Neural progenitor cell (in vitro differentiated cells): ENCODE results near the gene ZCCHC8. TPM values are rescaled to one million over a fixed set of nuclear protein-coding genes. Genes with fewer than 3 reads are reported as not detected.

Source experiments
- DNase-seq: peaks from one replicate; pipeline ENCODE4 v3.0.0-alpha.2; 2016; ENCODE audit warnings: low spot score
- H2AFZ ChIP-seq: fragments of 200-600 bp; sonication (generic); replicated peaks from 2 replicates; pipeline ENCODE4 v1.6.1; 2016; ENCODE audit warnings: antibody characterized with exemption
- H3F3A ChIP-seq: fragments of 200-600 bp; sonication (generic); 2 replicates; pipeline ENCODE4 v1.6.1; 2016; ENCODE audit warnings: antibody characterized with exemption, low read depth
- H3K27ac ChIP-seq: fragments of 200-600 bp; sonication (generic); 2 replicates; pipeline ENCODE4 v1.5.1; 2016; ENCODE audit warnings: mild to moderate bottlenecking
- H3K27me3 ChIP-seq: fragments of 200-600 bp; sonication (generic); 2 replicates; pipeline ENCODE4 v1.6.1; 2016; ENCODE audit warnings: mild to moderate bottlenecking, moderate library complexity
- H3K36me3 ChIP-seq: fragments of 200-600 bp; sonication (generic); 2 replicates; pipeline ENCODE4 v1.5.1; 2016
- H3K4me1 ChIP-seq: fragments of 200-600 bp; sonication (generic); 2 replicates; pipeline ENCODE4 v1.6.1; 2016; ENCODE audit warnings: mixed run types
- H3K4me2 ChIP-seq: fragments of 200-600 bp; sonication (generic); 2 replicates; pipeline ENCODE4 v1.6.1; 2016
- H3K4me3 ChIP-seq: fragments of 200-600 bp; sonication (generic); 2 replicates; pipeline ENCODE4 v1.5.1; 2016
- H3K79me2 ChIP-seq: fragments of 200-600 bp; sonication (generic); 2 replicates; pipeline ENCODE4 v1.6.1; 2016; ENCODE audit warnings: low read depth
- H3K9ac ChIP-seq: fragments of 200-600 bp; sonication (generic); 2 replicates; pipeline ENCODE4 v1.6.1; 2016
- H3K9me3 ChIP-seq: fragments of 200-600 bp; sonication (generic); 2 replicates; pipeline ENCODE4 v1.5.1; 2016; ENCODE audit warnings: low read depth
- H4K20me1 ChIP-seq: fragments of 200-600 bp; sonication (generic); 2 replicates; pipeline ENCODE4 v1.6.1; 2016; ENCODE audit warnings: low read depth
- H3K27ac Mint-ChIP-seq: 3 replicates; pipeline ENCODE4 v1.8.0; 2021; ENCODE audit warnings: mixed read lengths
- H3K27me3 Mint-ChIP-seq: 2 replicates; pipeline ENCODE4 v1.8.0; 2022; ENCODE audit warnings: low read depth, mild to moderate bottlenecking, inconsistent platforms, moderate library complexity, mixed read lengths; ENCODE audit not compliant: insufficient read depth
- H3K36me3 Mint-ChIP-seq: 3 replicates; pipeline ENCODE4 v1.8.0; 2021; ENCODE audit warnings: mixed read lengths
- H3K4me1 Mint-ChIP-seq: 3 replicates; pipeline ENCODE4 v1.8.0; 2021; ENCODE audit warnings: mixed read lengths
- H3K4me3 Mint-ChIP-seq: 3 replicates; pipeline ENCODE4 v1.8.0; 2021; ENCODE audit warnings: mild to moderate bottlenecking, moderate library complexity, mixed read lengths
- H3K9me3 Mint-ChIP-seq: 3 replicates; pipeline ENCODE4 v1.8.0; 2020; ENCODE audit warnings: mixed read lengths
- EZH2 ChIP-seq: fragments of 200-600 bp; sonication (generic); IDR thresholded peaks from 2 replicates; pipeline ENCODE4 v1.6.1; 2017; ENCODE audit warnings: antibody characterized with exemption, mild to moderate bottlenecking, moderate library complexity
- EZH2phosphoT487 ChIP-seq: fragments of 200-600 bp; sonication (generic); IDR thresholded peaks from 2 replicates; pipeline ENCODE4 v1.6.1; 2017; ENCODE audit warnings: antibody characterized with exemption
- total RNA-seq: library from RNA; depleted of rRNA; stranded (reverse); fragments of >200 nt; gene quantifications from 2 replicates; pipeline ENCODE4 v1.2.3, GENCODE V29; 2015; ENCODE audit warnings: low replicate concordance
- TF ChIP-seq, protein P1 (sequence below): fragments of 200-600 bp; sonication (generic); IDR thresholded peaks from 2 replicates; pipeline ENCODE4 v1.5.1; 2017; ENCODE audit warnings: antibody characterized with exemption, mild to moderate bottlenecking

The ZCCHC8 gene
- total RNA-seq, 1 donor from 2014 or later = 49.1 TPM

DNA sequence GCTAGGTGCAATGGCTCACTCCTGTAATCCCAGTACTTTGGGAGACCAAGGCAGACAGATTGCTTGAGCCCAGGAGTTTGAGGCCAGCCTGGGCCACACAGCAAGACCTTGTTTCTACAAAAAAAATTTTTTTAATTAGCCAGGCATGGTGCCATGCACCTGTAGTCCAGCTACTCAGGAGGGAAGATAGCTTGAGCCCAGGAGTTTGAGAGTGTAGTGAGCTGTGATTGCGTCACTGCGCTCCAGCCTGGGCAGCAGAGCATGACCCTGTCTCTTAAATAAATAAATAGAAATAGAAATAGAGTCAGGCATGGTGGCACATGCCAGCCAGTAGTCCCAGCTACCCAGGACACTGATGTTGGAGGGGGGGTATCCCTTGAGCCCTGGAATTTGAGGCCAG is 41.5 kb downstream of the ZCCHC8 start:
- H3K4me3 Mint-ChIP-seq = no peak overlapping the region

DNA sequence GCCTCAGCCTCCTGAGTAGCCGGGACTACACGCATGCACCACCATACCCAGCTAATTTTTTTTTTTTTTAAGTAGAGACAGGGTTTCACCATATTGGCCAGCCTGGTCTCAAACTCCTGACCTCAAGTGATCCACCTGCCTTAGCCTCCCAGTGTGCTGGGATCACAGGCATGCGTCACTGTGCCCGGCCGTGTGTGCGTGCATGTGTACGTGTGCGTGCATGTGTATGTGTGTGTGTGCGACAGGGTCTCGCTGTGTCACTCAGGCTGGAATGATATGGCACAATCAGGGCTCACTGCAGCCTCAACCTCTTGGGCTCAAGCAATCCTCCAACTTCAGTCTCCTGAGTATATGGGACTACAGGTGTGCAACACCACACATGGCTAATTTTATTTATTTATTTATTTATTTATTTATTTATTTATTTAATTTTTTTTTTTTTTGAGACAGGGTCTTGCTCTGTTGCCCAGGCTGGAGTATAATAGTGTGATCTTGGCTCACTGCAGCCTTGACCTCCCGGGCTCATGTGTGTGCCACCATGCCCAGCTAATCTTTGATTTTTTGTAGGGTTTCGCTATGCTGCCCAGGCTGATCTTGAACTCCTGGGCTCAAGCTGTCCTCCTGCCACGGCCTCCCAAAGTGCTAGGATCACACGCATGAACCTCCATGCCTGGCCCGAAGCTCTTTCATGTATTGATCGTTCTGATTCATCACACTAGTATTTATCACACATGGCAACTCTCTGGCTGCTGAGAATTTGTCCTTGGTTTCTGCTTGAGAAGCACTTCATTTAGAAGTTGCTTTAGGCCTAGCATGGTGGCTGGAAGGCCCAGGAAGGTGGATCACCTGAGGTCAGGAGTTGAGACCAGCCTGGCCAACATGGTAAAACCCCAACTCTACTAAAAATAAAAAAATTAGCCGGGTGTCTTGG is 42.4 kb downstream of the ZCCHC8 start:
- Histone ChIP-seq H4K20me1 (no peaks in the 10 kb centered on the region), H2AFZ (no peak overlapping the region), H3K79me2 (no peaks in the 10 kb centered on the region), H3K9ac (no peak overlapping the region), H3K4me3 (no peak overlapping the region), H3K27ac (no peak overlapping the region), H3K4me1 (peaks cover 6% of the 10 kb centered on the region), H3F3A (peaks cover 3% of the 10 kb centered on the region), H3K9me3 (no peaks in the 10 kb centered on the region), H3K4me2 (no peak overlapping the region), H3K36me3 (no peaks in the 10 kb centered on the region), H3K27me3 (no peaks in the 10 kb centered on the region)
- Mint-ChIP-seq H3K27me3 (no peaks in the 10 kb centered on the region), H3K4me1 (peaks cover 13% of the 10 kb centered on the region), H3K4me3 (no peak overlapping the region), H3K9me3 (no peaks in the 10 kb centered on the region), H3K27ac (no peak overlapping the region), H3K36me3 (no peaks in the 10 kb centered on the region)
- no peak for DNase-seq
- TF ChIP-seq, protein P1, sequence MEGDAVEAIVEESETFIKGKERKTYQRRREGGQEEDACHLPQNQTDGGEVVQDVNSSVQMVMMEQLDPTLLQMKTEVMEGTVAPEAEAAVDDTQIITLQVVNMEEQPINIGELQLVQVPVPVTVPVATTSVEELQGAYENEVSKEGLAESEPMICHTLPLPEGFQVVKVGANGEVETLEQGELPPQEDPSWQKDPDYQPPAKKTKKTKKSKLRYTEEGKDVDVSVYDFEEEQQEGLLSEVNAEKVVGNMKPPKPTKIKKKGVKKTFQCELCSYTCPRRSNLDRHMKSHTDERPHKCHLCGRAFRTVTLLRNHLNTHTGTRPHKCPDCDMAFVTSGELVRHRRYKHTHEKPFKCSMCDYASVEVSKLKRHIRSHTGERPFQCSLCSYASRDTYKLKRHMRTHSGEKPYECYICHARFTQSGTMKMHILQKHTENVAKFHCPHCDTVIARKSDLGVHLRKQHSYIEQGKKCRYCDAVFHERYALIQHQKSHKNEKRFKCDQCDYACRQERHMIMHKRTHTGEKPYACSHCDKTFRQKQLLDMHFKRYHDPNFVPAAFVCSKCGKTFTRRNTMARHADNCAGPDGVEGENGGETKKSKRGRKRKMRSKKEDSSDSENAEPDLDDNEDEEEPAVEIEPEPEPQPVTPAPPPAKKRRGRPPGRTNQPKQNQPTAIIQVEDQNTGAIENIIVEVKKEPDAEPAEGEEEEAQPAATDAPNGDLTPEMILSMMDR = no peak
- TF ChIP-seq EZH2 = no peak
- no peak for TF ChIP-seq EZH2phosphoT487

More for the DNA sequence above, 41.5 kb downstream of the ZCCHC8 start:
- DNase-seq = no peak
- H3K36me3 ChIP-seq = no peaks in the 10 kb centered on the region
- no peaks in the 10 kb centered on the region for H3K9me3 Mint-ChIP-seq
- no peak overlapping the region for H3K4me2 ChIP-seq
- no peaks in the 10 kb centered on the region for H3K9me3 ChIP-seq
- H3K4me1 Mint-ChIP-seq = peaks cover 7% of the 10 kb centered on the region
- TF ChIP-seq EZH2 (no peak), EZH2phosphoT487 (no peak)
- TF ChIP-seq, protein P1 = no peak
- H3K27ac ChIP-seq = no peak overlapping the region
- H3F3A ChIP-seq = peaks cover 3% of the 10 kb centered on the region
- no peaks in the 10 kb centered on the region for H3K79me2 ChIP-seq
- H3K27ac Mint-ChIP-seq = no peak overlapping the region
- H3K4me1 ChIP-seq = peaks cover 6% of the 10 kb centered on the region
- no peak overlapping the region for H3K9ac ChIP-seq
- H4K20me1 ChIP-seq = no peaks in the 10 kb centered on the region
- H3K27me3 Mint-ChIP-seq = no peaks in the 10 kb centered on the region
- H3K36me3 Mint-ChIP-seq = no peaks in the 10 kb centered on the region
- H3K4me3 ChIP-seq = no peak overlapping the region
- no peak overlapping the region for H2AFZ ChIP-seq
- H3K27me3 ChIP-seq = no peaks in the 10 kb centered on the region

DNA sequence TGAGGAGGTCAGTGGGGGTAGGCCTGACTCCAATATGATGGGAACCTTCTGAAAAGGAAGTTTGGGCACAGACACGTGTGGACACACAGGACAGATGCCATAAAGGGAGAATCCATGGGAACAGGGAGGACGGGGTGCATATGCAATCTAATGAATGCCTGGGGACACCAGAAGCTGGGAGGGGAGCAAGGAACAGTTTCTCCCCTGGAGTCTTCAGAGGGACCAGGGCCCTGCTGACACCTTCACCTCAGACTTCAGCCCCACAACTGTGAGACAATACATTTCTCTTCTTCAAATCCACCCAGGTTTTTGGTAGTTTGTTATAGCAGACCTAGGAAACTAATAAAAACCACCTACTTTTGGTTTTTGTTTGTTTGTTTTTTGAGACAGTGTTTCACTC is 43.1 kb downstream of the ZCCHC8 start:
- Histone ChIP-seq H3K36me3 (no peaks in the 10 kb centered on the region), H3K4me3 (no peak overlapping the region), H3F3A (peaks cover 3% of the 10 kb centered on the region), H3K27ac (no peak overlapping the region), H3K4me1 (peaks cover 6% of the 10 kb centered on the region), H4K20me1 (no peaks in the 10 kb centered on the region), H2AFZ (no peak overlapping the region), H3K79me2 (no peaks in the 10 kb centered on the region), H3K27me3 (no peaks in the 10 kb centered on the region), H3K9ac (no peak overlapping the region), H3K9me3 (no peaks in the 10 kb centered on the region), H3K4me2 (no peak overlapping the region)
- no peaks in the 10 kb centered on the region for H3K27me3 Mint-ChIP-seq
- TF ChIP-seq, protein P1 = no peak
- no peak for TF ChIP-seq EZH2phosphoT487
- TF ChIP-seq EZH2 = no peak
- no peak overlapping the region for H3K27ac Mint-ChIP-seq
- DNase-seq = no peak
- H3K9me3 Mint-ChIP-seq = no peaks in the 10 kb centered on the region
- peaks cover 15% of the 10 kb centered on the region for H3K4me1 Mint-ChIP-seq
- no peak overlapping the region for H3K4me3 Mint-ChIP-seq
- H3K36me3 Mint-ChIP-seq = no peaks in the 10 kb centered on the region
